Endothelial cell (in vitro differentiated cells): Measurements from ENCODE around the gene PROP1. TPM values are rescaled to one million over a fixed set of nuclear protein-coding genes. Genes with fewer than 3 reads are reported as not detected.

Experiments used
- DNase-seq: peaks from one replicate; pipeline ENCODE4 v3.0.0; 2021; ENCODE audit warnings: low spot score
- H3K27ac Mint-ChIP-seq: one replicate; pipeline ENCODE4 v1.8.0; 2021; ENCODE audit warnings: mixed read lengths, inconsistent platforms; ENCODE audit not compliant: unreplicated experiment
- H3K27me3 Mint-ChIP-seq: one replicate; pipeline ENCODE4 v1.8.0; 2021; ENCODE audit warnings: mild to moderate bottlenecking, moderate library complexity, mixed read lengths, inconsistent platforms; ENCODE audit not compliant: unreplicated experiment
- H3K36me3 Mint-ChIP-seq: one replicate; pipeline ENCODE4 v1.8.0; 2021; ENCODE audit warnings: mild to moderate bottlenecking, low read depth, mixed read lengths, inconsistent platforms; ENCODE audit not compliant: unreplicated experiment
- H3K4me1 Mint-ChIP-seq: one replicate; pipeline ENCODE4 v1.8.0; 2021; ENCODE audit warnings: mild to moderate bottlenecking, mixed read lengths, inconsistent platforms; ENCODE audit not compliant: unreplicated experiment
- H3K4me3 Mint-ChIP-seq: one replicate; pipeline ENCODE4 v1.8.0; 2021; ENCODE audit warnings: mild to moderate bottlenecking, mixed read lengths, inconsistent platforms; ENCODE audit not compliant: unreplicated experiment
- H3K9me3 Mint-ChIP-seq: one replicate; pipeline ENCODE4 v1.8.0; 2021; ENCODE audit warnings: mixed read lengths, inconsistent platforms; ENCODE audit not compliant: unreplicated experiment
- total RNA-seq: library from RNA; stranded (reverse); fragmentation: NEBNext Ultra II Directional; extraction: Animal tissue kit (Norgen Biotek cat#: 25700); gene quantifications from one replicate; pipeline ENCODE4 v1.2.1, GENCODE V29; 2021; ENCODE audit not compliant: unreplicated experiment
- TF ChIP-seq, protein P1 (sequence below): fragments of 200-600 bp; sonication (generic); IDR thresholded peaks from one replicate; pipeline ENCODE4 v1.5.0; 2021; ENCODE audit warnings: antibody characterized with exemption; ENCODE audit not compliant: unreplicated experiment

PROP1 gene
- total RNA-seq, 1 donor from 2014 or later = not detected

DNA sequence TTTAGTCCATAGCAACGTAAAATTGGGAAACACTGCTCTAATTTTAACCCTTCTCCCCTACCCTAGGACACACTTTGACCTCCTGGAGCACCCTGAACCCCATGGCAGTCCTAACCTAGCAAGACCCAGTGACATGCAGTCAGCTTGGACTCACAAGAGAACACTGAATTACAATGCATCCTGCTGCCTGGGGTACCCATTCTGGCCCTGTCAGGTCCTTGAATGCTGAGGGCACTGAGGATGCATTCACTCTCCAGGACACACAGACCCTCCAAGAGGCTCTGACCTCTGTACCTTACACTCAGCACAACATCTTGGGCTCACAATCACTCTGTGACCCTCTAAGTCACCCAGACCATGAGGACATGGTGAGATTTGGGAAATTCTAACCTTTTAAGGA, 1.8 kb upstream of the PROP1 start:
- peaks cover 2% of the 10 kb centered on the region for H3K27me3 Mint-ChIP-seq
- H3K4me1 Mint-ChIP-seq = no peaks in the 10 kb centered on the region
- TF ChIP-seq, protein P1, sequence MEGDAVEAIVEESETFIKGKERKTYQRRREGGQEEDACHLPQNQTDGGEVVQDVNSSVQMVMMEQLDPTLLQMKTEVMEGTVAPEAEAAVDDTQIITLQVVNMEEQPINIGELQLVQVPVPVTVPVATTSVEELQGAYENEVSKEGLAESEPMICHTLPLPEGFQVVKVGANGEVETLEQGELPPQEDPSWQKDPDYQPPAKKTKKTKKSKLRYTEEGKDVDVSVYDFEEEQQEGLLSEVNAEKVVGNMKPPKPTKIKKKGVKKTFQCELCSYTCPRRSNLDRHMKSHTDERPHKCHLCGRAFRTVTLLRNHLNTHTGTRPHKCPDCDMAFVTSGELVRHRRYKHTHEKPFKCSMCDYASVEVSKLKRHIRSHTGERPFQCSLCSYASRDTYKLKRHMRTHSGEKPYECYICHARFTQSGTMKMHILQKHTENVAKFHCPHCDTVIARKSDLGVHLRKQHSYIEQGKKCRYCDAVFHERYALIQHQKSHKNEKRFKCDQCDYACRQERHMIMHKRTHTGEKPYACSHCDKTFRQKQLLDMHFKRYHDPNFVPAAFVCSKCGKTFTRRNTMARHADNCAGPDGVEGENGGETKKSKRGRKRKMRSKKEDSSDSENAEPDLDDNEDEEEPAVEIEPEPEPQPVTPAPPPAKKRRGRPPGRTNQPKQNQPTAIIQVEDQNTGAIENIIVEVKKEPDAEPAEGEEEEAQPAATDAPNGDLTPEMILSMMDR = no peak
- no peaks in the 10 kb centered on the region for H3K36me3 Mint-ChIP-seq
- no peak overlapping the region for H3K4me3 Mint-ChIP-seq
- DNase-seq = no peak
- no peak overlapping the region for H3K27ac Mint-ChIP-seq
- no peaks in the 10 kb centered on the region for H3K9me3 Mint-ChIP-seq

DNA sequence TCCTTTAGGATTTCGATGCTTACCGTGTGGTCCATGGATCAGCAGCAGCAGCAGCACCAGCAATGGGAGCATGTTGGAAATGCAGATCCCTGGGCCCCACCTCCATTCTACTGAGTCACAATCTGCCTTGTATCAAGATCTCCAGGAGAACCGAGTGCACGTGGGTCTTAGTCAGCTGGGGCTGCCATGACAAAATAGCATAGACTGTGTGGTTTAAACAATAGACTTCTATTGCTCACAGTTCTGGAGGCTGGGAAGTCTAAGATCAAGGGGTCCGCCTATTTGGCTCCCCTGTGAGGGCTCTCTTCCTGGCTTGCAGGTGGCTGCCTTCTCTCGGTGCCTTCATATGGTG, 1.3 kb upstream of the PROP1 start:
- no peak for DNase-seq
- H3K9me3 Mint-ChIP-seq = no peaks in the 10 kb centered on the region

DNA sequence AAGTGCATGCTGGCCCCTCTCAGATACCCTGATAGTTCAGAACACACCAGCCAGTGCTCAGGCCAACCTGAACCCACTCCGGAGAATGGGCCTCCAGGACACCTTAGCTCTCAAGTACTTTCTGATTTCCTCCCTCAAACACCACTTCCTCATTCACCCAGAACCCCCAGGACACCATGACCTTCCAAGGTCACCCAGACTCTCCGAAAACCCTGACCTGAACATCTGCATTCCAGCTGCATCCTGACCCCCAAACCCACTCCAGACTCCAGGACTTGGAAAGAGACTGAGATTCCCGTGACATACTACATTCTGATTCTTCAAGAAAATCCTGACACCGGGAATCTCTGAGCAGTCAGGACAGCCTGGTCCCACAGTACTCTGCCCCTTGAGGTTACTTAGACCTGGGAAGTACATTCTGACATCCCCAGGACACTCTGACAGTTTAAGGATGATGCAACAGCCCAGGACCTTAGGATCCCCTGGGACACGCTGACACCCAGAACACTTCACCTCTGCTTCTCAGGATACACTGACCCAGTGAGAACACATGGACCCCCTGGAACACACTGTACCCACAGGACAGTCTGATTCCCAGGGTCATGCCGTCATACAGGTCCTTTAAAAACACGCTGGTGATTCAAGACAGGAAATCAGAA, 747 bp upstream of the PROP1 start:
- Mint-ChIP-seq H3K36me3 (peaks cover under 1% of the 10 kb centered on the region), H3K9me3 (no peaks in the 10 kb centered on the region), H3K4me3 (no peak overlapping the region), H3K27me3 (peaks cover 2% of the 10 kb centered on the region), H3K4me1 (no peaks in the 10 kb centered on the region), H3K27ac (peak overlapping the region; percentile 22)
- DNase-seq = no peak
- TF ChIP-seq, protein P1 = no peak

More for the DNA sequence above, 1.3 kb upstream of the PROP1 start:
- H3K4me3 Mint-ChIP-seq = no peak overlapping the region
- H3K27me3 Mint-ChIP-seq = peaks cover 2% of the 10 kb centered on the region
- TF ChIP-seq, protein P1 = no peak
- no peaks in the 10 kb centered on the region for H3K4me1 Mint-ChIP-seq
- H3K36me3 Mint-ChIP-seq = no peaks in the 10 kb centered on the region
- no peak overlapping the region for H3K27ac Mint-ChIP-seq

DNA sequence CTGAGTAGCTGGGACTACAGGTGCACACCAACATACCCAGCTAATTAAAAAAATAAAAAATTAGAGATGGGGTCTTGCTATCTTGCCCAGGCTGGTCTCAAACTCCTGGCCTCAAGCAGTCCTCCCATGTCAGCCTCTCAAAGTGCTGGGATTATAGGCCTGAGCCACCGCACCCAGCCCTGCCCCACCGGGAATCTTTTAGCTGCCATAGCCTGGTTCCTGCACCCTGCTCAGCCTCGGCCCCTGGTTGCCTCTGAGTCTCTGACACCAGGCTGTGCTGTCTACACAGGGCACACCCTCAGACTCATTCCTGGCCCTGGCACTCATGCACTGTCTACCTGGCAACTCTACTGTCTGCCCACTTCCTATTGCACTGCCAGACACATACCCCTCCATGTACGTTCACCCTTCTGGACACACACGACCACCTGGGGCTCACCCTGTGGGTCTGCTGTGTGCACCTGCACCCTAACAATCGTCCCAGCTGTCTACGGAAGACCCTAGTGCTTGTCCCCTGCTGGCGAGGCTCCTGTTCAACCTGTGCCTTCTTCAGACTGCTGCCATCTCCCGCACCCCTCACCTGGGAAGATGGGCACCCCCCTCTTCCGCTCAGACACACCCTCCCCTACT, 1.4 kb downstream of the PROP1 start:
- H3K4me3 Mint-ChIP-seq = no peak overlapping the region
- no peak overlapping the region for H3K27ac Mint-ChIP-seq
- no peaks in the 10 kb centered on the region for H3K9me3 Mint-ChIP-seq
- TF ChIP-seq, protein P1 = no peak
- H3K4me1 Mint-ChIP-seq = no peaks in the 10 kb centered on the region
- DNase-seq = no peak
- peaks cover 2% of the 10 kb centered on the region for H3K27me3 Mint-ChIP-seq
- H3K36me3 Mint-ChIP-seq = peaks cover 4% of the 10 kb centered on the region

DNA sequence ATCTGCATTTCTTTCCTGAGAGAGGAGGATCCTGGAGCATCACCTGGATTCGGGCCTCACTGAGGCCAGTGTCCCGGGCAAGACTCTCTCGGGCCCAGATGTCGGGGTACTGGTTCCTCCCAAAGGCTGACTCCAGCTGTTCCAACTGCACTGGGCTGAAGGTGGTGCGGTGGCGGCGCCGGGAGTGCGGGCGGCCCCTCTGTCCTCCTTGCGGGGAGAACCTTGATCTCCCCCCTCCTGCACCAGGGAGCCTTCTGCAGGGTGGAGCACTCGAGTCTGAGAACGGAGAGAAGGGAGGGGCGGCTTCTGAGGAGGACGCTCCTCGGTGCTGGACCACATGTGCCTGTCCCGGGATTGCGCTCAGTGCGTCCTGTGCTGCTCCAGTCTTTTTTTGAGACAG, 2.0 kb downstream of the PROP1 start:
- H3K9me3 Mint-ChIP-seq = no peaks in the 10 kb centered on the region
- TF ChIP-seq, protein P1 = no peak
- DNase-seq = no peak
- no peak overlapping the region for H3K27ac Mint-ChIP-seq
- H3K36me3 Mint-ChIP-seq = peaks cover 4% of the 10 kb centered on the region
- peaks cover 2% of the 10 kb centered on the region for H3K27me3 Mint-ChIP-seq
- H3K4me1 Mint-ChIP-seq = no peaks in the 10 kb centered on the region
- H3K4me3 Mint-ChIP-seq = no peak overlapping the region
